HG03571 (cell line): ENCODE measurements around the gene RASIP1.

Experiments
- ATAC-seq: cut with Tn5 transposase; IDR thresholded peaks from one replicate; pipeline ENCODE4 v1.9.1; 2021; ENCODE audit not compliant: unreplicated experiment

Gene RASIP1

GRCh38 chr19:48676487-48676886, 63.9 kb downstream of the RASIP1 start:
- ATAC-seq = no peak

- no peak for ATAC-seq
These were observed 65.2 kb downstream of the RASIP1 start for GRCh38 chr19:48674921-48675824.

GRCh38 chr19:48674216-48674809, 66.1 kb downstream of the RASIP1 start:
- ATAC-seq = no peak

GRCh38 chr19:48673436-48674100, 66.8 kb downstream of the RASIP1 start:
- ATAC-seq = no peak

GRCh38 chr19:48672994-48673393, 67.4 kb downstream of the RASIP1 start, which contains the start of gene NTN5:
Gene NTN5, minus strand, starts transcription at chr19:48673017. Its CDS starts 2,031 bp downstream, at chr19:48670986.
- no peak for ATAC-seq

GRCh38 chr19:48671446-48671995, 68.9 kb downstream of the RASIP1 start:
- no peak for ATAC-seq

- ATAC-seq = no peak
These were observed 69.5 kb downstream of the RASIP1 start for GRCh38 chr19:48670699-48671445.
